ENCODE results near the gene MRPL44.

GRCh38 chr2:223954401-223954800 is 2.9 kb upstream of the MRPL44 start:
- TF ChIP-seq CTCF (IDR thresholded peaks at IDR 0.05; ENCODE audit: low read depth, low read length) (no peak), EZH2phosphoT487 (IDR thresholded peaks at IDR 0.05; ENCODE audit: low read depth) (no peak)

Data from OCI-LY3 (cell line).